Measurements from ENCODE around the gene FBXW8.

The FBXW8 gene

DNA sequence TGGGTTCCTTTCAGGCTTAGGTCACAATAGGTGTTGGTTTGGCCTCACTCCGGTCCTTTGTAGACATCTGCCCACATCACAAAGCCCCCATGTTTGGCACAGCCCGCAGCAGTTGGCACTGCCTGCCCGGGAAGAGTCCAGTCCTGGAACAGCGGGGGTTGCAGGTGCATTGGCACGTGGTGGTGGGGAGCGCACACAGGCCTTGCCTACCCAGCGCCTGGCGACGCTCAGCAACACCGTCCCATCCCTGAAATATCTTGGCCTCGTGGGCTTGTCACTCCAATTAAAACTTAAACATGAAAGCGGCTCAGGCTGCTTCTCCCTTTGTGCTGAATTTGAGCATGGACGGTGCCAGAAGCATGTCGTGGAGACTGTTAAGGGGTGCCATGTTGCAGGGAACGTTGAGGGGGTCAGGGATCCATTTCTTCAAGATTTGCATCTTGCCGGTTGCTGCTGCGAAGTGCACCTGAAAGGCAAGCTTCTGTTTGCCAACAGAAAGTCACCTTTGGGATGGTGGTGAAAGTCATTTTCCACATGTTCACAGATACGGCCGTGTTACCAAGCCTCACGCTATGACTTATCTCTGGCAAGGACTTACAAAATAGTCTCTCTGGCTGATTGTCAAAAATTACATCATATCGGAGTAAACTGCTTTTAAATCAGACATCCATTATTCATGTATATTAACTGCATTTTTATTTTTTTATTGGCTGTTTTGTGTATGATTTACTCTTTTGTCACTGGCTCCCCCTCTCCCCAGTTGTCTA, 91.5 kb downstream of the FBXW8 start:
- no peak for DNase-seq

DNA sequence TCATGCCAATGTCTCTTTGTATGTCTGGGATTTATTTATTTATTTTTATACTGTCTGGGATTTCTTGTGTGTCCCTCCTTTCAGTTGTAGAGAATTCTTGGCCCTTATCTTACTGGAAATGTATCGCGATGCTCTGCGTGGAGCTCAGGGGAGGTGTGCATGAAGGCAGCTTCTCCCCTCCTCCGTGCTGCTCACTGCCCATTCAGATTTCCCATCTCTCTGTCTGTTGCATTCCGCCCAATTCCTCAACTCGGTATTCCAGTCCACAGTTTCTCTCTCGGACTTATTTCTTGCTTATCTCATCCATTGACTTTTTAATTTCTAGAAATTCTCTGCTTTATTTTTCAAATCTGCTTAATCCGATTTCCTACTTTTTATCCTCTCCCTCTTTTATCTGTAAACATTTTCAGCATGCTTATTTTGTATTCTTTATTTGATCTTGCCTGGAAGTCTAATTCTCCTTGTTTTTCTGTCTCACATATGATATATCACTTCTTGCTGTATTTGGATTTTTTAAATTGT, 93.2 kb downstream of the FBXW8 start:
- no peak for DNase-seq

DNA sequence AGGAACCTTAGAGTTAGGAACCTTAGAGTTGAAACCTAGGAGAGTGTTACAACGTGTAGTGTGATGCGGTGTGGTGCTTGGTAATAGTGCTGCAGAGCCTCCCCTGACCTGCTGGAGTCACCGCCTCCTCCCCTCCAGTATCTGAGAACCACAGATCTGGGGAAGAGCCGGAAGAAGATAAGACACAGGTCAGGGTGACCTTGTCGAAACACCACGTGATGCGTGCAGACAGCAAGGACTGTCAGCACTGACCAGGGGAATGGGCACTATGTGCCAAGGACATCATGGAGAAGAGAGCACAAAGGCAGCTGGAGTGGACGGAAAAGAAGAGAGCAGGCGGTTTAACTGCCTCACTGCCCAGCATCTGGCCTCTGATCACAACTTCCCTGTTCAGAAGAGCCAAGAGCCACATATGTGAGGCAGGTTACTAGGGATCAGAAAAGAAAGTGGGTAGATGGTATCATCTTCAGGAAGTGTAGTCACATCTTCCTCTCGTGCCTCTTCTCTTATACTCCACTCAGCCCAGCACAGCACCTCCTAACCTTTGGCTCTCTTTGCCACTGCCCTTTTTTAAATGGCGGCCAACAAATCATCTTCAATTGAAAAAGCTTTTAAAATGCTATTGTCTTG, 94.8 kb downstream of the FBXW8 start:
- DNase-seq: no peak

DNA sequence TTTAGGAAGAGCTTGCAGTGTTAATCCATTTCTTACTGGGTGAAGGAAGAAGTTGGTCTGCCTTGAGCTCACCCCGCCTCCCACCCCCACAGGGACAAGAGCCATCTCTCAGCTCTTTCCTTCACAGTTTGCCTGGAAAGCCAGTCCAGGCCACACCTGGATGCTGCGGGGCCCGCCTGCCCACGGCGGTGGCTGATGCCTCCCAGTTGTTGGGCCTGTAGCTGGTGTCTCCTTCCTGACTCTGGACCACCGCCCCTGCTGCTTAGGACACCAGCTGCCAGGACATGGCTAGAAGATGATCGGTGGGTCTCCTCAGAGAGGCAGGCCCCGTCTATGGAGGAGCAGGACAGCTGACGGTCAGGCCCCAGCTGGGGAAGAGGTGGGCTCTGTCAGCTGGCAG, 95.6 kb downstream of the FBXW8 start:
- DNase-seq: no peak

DNA sequence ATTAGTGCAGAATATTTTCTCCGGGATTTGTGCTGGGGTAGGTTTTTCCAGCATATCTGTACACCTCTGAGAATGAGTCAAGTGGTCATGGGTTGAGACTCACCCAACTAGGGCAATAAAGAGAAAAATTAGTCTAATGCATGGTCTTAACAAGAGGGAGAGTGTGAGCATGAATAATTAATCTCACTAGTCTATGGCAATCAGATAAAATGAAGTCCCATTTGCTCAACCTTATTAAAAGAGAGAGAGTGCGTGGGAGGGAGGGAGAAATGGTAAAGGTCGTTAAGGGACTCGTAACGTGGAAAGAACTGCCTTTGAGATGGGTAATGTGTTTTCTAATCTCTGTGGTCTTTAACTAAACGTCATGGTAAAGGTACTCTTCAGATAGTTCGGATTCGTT, 96.8 kb downstream of the FBXW8 start:
- no peak for DNase-seq

DNA sequence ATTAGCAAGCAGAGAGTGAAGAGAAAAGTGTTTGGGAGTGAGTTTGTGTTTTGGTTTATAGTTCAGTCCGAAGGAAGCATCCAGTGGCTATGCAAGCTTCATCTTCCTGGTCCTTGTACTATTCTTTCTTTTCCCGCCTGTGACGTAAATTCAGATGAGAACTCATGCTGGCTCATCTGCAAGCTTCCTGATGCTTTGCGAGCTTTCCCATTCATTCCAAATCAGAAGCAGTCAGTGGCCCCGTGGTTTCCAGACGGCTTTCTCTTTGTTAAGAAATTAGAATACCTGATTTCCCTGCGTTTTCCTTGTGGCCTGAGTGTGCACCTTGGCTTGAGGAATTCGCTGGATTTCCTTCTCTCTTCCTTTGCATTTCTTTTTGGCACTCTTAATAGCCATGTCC, 99.0 kb downstream of the FBXW8 start:
- no peak for DNase-seq

DNA sequence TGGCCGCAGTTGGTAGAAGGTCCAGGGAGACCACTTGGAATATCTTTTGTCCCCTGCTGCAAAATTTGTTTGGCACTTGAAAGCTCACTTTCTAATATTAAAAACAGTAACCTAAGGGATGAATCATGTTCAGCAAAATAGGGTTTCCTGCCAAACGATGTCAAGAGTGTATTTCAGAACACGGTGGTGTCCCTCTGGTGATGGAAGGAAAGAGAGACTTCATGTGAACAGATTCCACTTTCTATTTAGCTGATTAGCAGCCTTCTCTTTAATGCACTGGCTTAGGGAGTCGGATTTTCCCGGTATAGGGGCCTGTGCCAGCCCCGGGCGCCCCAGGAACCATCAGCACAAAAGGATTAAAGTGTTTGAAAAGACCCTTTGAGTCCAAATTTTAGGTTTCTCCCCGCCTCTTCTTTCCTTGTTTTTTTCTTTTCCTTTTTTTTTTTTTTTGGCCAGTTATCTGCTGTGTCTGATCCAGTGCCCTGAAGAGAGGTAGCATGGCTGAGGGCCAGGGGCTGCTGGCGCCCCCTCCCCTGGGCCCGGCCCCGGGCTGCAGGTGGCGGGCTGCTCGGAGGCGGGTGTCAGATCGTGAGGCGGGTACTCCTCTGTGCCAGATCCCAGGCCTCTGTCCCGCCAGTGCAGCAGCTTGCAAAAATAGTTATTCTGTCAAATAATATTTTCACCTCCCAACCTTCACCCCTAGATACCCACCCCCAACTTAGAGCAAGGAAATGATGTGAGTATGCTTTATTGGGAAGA, 100.1 kb downstream of the FBXW8 start:
- no peak for DNase-seq

DNA sequence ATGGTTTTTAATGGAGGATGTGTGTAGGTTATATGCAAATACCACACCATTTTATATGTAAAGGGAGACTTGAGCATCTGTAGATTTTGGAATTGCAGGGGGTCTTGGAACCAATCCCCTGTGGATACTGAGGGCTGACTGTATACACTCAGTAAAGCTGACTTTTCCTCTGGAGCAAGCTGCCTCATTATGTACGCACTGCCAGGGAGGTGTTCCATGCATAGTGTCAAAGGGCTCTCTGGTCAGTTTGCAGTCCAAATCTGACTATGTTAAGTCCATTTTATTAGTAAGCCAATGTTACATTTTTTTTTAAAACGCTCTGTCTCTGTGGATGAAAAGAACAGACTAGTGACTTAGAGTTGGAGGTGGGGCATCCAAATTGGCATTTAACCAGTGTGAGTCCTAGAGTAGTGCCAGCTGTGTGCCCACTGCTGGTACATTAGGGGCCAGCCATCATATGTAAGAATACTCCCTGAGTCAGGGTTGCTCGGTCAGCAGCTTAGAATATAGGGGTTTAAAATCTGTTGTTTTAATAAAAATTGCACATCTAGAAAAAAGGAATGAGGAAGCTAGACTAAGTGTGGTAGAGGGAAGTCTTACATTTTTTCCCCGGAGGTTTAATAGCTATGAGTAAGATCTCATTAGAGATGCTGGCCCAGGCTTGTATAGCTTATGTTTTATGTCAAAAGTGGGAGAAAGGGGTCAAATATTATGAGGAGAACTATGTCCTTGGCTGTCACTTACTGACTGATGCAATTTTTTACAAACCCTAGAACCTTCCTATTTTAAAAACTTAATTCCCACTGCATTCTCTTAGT, 101.4 kb downstream of the FBXW8 start:
- DNase-seq: no peak

DNA sequence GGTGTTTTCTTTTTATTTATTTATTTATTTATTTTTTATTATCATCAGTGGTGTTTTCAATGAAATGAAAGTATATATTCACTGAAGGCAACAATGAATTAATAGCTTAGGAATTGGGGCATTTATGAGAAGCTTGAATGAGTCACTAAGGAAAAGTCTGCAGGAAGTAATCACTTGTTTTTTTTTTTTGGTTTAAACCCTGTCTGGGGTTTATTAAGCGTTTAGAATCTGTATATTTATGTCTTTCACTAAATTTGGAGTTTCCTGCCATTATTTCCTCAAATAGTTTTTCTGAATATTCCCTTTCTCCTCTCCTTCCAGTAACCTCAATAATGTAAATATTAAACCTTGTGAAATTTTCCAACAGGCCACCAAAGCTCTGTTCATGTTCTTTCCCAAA, 103.0 kb downstream of the FBXW8 start:
- DNase-seq: no peak

DNA sequence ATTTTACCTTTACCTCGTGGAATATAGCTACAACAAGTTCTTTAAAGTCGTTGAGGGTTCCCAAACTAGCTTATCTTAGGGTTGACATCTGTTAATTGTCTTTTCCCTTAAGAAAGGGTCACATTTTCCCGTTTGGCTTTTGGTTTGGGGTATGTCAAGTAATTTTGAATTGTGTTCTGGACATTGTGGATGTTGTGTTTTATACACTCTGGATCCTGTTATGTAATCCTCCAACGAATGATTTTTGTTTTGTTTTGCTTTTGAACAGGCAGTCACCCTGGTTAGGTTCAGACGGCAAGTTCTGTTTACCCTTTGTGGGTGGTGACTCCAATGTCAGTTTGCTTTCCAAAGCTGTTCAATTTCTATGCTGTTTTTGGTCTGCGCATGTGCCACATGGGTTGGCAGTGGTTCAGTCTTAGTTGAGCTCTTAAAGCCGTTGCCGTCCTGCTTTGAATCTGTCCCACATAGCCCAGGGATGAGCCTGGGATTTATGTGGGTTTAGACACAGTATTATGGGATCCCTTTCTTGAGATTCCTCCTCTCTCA, 103.7 kb downstream of the FBXW8 start:
- DNase-seq: no peak

DNA sequence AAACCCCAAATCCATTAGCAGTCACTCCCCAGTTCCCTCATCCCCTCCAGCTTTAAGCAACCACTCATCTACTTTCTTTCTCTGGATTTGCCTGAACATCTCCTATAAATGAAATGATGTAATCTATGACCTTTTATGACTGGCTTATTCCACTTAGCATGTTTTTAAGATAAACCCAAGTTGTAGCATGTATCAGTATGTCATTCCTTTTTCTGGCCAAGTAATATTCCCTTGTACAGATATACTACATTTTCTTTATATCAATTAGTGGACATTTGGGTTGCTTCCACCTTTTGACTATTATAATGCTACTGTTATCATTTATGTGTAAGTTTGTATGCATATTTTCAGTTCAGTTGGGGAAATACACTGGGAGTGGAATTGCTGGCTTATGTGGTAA, 105.1 kb downstream of the FBXW8 start:
- DNase-seq: no peak

DNA sequence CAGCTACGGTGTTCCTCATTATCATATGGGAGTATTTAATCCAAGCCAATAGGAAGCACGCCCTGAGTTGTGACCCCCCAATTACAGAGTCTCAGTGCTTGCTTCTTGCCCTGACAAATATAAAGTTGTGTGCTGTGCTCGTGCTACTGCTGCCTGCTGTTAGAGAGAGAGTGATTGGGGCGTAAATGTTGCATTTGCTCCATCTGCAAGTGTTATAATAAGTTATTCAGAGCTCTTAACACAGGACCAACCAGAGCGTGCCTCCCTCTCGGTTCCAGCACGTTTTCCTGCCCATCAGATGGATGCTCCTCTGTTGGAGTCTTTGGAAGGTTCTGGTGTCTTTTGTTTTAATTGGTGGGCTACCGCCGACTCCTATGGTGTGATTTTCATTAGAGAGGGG, 107.1 kb downstream of the FBXW8 start:
- DNase-seq: no peak

DNA sequence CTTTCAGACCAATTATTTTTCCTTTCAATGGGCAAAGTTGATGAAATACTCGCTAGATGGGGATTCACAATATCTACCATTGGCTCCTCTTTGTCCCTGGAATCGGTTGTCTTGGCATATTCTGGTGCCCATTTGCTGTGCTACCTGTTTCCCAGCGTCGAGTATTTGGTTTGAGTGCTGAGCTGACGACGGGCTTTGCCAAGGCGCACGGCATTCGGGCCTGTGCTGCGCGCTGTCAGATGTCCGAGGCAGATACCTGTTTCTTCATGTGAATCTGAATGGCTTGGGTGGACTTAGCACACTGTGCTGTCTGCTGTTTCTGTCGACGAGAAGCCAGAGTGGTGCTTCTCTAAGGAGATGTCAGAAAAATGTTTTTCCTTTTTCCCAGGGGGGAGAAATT, 107.5 kb downstream of the FBXW8 start:
- no peak for DNase-seq

DNA sequence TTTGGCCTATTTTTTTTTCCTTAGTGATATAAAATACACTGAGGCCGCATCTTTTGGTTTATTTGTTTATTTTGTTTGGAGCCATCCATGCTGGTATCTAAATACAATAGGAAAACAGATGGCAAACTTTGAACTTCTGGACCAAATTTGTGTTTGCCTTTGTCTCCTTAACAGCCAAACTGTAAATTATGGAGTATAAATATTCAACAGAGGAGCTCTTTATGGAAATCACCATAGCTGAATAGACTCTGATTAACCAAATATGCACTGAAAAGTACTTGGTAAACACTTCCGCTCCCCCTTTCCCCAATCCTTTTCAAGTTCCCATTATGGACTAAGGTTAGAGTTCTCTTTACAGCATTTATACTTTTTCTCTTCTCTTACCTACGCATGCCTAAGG, 107.9 kb downstream of the FBXW8 start:
- no peak for DNase-seq

DNA sequence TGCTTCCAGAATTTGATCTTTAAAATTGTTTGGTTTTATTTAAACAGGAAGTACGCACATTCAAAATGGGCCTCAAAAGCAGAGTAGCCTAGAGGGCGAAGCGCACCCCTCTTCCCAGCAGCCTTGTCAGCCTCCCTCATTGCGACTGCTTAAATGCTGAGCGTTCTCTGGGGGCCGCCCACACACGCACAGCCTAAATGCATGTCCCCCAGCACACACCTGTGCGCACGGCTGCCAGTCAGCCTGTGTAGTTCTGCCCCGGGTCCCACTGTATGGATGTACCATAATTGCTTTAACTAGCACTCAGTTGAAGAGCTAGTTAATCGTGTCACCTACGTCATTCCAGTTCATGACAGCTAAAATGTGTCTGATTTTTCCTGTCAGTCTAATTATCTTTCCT, 109.1 kb downstream of the FBXW8 start:
- no peak for DNase-seq

DNA sequence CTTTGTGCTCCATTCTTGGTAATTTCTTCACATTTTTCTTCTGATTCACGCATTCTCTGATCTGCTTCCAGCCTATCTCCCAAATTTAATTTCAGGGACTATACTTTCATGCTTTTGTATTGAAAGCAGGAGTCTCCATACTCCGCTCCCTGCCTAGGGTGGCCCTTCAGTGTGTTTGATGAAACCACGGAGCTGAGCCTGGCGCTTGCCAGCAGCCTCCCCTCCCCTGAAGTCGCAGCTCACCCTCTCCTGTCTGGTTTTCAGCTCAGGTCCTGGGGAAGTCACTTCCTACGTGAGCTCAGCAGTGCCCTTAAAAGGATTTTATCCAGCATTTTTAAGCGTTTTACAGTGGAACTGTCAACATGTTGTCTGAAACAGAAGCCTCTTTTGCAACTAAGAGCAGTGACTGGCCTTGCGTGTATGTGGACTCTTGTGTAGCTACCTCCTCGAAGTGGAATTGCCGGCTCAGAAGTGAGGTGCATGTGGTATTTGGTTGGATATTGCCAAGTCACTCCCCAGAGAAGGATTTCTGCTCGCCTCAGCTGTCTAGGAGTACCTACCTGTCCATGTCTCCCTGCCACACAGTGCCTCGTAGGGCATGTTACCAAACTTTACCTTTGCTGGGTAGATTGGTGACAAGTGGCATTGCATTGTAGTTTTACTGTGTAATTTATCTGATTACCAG, 109.9 kb downstream of the FBXW8 start:
- no peak for DNase-seq

DNA sequence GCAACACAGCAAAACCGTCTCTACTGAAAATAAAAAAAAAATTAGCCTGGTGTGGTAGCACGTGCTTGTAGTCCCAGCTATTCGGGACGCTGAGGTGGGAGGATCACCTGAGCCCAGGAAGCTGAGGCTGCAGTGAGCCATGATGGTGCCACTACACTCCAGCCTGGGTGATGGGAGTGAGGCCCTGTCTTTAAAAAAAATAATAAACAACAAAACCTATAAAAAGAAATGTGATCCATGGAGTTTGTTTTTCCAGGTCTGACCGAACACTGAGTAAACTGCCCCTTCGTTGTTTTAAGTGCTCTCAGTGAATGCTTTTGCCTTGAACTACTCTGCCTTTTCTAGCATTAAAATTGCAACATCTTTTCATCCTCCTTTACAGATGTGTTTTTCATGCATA, 111.7 kb downstream of the FBXW8 start:
- DNase-seq: no peak

DNA sequence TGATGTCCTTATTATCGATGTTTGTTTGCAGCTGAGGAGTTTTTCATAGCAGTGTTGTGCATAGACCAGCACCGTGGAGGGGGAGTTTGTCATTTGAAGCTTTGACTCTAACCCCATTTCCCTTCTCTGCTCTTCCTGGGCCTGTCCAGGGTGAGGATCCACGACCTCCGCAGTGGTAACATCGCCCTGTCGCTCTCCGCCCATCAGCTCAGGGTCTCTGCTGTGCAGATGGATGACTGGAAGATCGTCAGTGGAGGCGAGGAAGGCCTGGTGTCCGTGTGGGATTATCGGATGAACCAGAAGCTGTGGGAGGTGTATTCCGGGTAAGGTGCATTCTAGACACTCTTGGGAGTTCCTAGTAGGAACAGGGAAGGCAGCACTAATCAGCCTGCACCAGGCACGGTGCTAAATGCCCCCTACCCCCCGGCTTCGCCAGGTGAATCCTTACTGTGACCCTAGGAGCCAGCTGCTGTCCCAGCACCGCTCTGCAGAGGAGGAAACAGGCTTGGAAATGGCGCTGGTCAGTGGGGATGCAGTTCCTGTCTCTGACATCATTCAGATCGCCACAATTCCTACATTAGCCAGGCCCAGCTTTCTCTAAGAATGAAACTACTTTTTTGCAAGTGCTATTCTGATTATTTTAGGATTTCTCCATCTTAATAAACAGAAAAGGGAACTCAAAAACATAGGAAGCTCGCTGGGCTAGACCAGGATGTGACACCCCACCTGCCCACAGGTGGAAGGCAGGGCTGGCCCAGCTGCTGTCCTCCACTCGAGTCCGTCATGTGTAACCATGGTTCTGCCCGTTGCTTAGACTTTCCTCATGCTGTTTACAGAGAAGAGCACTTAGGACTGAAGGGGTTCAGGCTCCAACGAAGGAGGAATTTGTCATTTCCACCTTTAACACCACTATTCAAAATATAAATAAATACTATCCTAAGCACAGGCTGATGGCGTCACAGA, 113.5 kb downstream of the FBXW8 start:
- no peak for DNase-seq

DNA sequence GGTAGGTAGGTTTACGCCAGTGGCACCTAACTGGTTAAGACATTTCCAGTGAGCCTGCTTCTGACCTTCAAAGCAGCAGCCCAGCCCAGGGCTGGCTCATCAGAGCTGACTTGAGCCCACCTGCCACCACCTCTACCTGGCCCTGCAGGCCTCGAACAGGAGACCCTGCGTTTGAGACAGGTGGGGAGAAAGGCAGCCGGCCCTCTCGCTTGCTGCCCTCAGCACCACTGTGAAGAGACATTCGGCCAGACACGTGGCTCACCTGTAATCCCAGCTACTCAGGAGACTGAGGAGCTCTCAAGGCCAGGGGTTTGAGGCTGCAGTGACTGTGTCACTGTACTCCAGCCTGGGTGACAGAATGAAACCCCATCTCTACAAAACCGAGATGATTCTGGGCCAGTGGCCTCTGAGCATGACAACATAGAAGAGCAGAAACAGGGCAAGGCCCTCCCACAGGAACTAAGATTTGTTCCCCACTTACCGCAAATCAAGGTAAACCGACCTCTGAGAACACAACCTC, 114.3 kb downstream of the FBXW8 start:
- DNase-seq: no peak

DNA sequence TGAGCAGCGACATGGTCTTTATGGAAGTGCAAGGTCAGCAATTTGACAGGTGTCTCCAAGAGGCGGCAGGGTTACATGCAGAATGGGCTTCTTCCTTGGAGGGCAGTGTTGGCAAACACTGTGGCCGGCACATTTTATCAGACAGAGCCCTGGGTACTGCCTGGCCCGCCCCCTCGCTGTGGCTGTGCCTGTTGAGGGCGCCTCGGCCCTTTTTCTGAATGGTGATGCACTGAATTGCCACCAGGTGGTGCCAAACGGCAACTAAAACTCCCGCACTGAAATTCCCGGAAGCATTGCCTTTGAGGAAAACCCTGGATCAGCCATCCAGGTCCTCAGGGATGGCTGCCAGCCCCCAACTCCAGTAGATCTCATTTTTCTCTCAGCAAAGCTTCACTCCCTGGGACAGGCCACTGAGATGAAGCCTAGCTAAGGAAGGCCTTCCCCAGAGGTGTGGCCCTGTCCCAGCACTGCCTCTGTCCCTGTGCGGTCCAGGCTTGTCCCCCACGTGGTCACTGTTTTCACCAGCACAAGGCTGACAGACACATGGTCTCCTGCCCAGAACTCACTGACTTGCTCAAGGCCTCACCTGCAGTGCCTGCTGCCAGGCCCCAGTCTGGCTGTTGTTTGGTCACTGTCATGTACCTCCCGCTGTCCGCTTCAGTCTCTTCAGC, 114.9 kb downstream of the FBXW8 start:
- DNase-seq: peak; percentile 92
